Activated CD8-positive, alpha-beta T cell treated with anti-CD3 and anti-CD28 coated beads for 36 hours (primary cell): ENCODE data around the gene MRPL14. TPM values are rescaled to one million over a fixed set of nuclear protein-coding genes. Genes with fewer than 3 reads are reported as not detected.
A peak's percentile ranks its signal among the peaks of the same experiment; 100 is the strongest.

Source experiments
- ATAC-seq: fragments of 200-7000 bp; cut with Tn5 transposase; one replicate; pipeline ENCODE4 v1.10.0; 2021; ENCODE audit warnings: mild to moderate bottlenecking, moderate library complexity
- CTCF ChIA-PET: fragments of 350-600 bp; sonication (Branson Sonifier 250); formaldehyde crosslinking; loops from one replicate; lab custom pipeline; 2021; ENCODE audit warnings: antibody characterized with exemption; lab: Charles Lee
- POLR2A ChIA-PET: fragments of 350-600 bp; sonication (Branson Sonifier 250); formaldehyde crosslinking; loops from one replicate; lab custom pipeline; 2021; ENCODE audit warnings: antibody characterized with exemption; lab: Charles Lee
- DNase-seq: peaks from one replicate; pipeline ENCODE4 v3.0.0-alpha.2; 2020
- H3K27ac Mint-ChIP-seq: one replicate; pipeline ENCODE4 v1.8.0; 2021; ENCODE audit warnings: mild to moderate bottlenecking, mixed read lengths
- H3K27me3 Mint-ChIP-seq: one replicate; pipeline ENCODE4 v1.8.0; 2021; ENCODE audit warnings: mixed read lengths
- H3K36me3 Mint-ChIP-seq: one replicate; pipeline ENCODE4 v1.8.0; 2021; ENCODE audit warnings: low read depth, mixed read lengths
- H3K4me1 Mint-ChIP-seq: one replicate; pipeline ENCODE4 v1.8.0; 2021; ENCODE audit warnings: low read depth, mixed read lengths
- H3K4me3 Mint-ChIP-seq: one replicate; pipeline ENCODE4 v1.8.0; 2021; ENCODE audit warnings: mild to moderate bottlenecking, moderate library complexity, mixed read lengths
- H3K9me3 Mint-ChIP-seq: one replicate; pipeline ENCODE4 v1.8.0; 2021; ENCODE audit warnings: mixed read lengths
- intact Hi-C: fragments of 100-400 bp; cut with micrococcal nuclease; formaldehyde crosslinking; loops from one replicate; pipeline ENCODE4 v1.10.0; 2022
- total RNA-seq, 2 experiments: library from RNA; stranded (reverse); gene quantifications; one replicate each; pipeline ENCODE4 v1.2.3, GENCODE V29; 2021
- TF ChIP-seq, protein P1 (sequence below): fragments of 200-600 bp; IDR thresholded peaks from one replicate; pipeline ENCODE4 v1.8.0; 2022; ENCODE audit warnings: antibody characterized with exemption, mild to moderate bottlenecking

MRPL14 gene
- total RNA-seq, 2 experiments from 2014 or later = 42.8 to 44.3 TPM

- intact Hi-C loops = no loop called here
- ATAC-seq = peak; percentile 73
- CTCF ChIA-PET = interaction anchor here (1.1 to 6.2 kb wide), 13 partner anchors 12 to 496 kb away, joined by 3 to 81 read pairs (median 7); partner anchors contain the start of gene VEGFA
Observed at GRCh38 chr6:44072959-44073611, 54.2 kb downstream of the MRPL14 start.

GRCh38 chr6:44072452-44072958 lies 54.7 kb downstream of the MRPL14 start:
- POLR2A ChIA-PET = interaction anchor here (1.1 to 1.8 kb wide), 3 partner anchors 302 to 348 kb away, joined by 3 to 13 read pairs (median 5); partner anchors contain the start of gene VEGFA

More at GRCh38 chr6:44072959-44073611, 54.2 kb downstream of the MRPL14 start:
- Mint-ChIP-seq H3K4me3 (peak overlapping the region; percentile 98), H3K4me1 (peaks cover 25% of the 10 kb centered on the region), H3K27me3 (peaks cover 12% of the 10 kb centered on the region), H3K36me3 (peaks cover 3% of the 10 kb centered on the region), H3K9me3 (no peaks in the 10 kb centered on the region), H3K27ac (peak overlapping the region; percentile 90)
- POLR2A ChIA-PET = interaction anchor here (1.6 to 1.8 kb wide), 2 partner anchors 303 to 349 kb away, joined by 5 to 13 read pairs; partner anchors contain the start of gene VEGFA
- TF ChIP-seq, protein P1, sequence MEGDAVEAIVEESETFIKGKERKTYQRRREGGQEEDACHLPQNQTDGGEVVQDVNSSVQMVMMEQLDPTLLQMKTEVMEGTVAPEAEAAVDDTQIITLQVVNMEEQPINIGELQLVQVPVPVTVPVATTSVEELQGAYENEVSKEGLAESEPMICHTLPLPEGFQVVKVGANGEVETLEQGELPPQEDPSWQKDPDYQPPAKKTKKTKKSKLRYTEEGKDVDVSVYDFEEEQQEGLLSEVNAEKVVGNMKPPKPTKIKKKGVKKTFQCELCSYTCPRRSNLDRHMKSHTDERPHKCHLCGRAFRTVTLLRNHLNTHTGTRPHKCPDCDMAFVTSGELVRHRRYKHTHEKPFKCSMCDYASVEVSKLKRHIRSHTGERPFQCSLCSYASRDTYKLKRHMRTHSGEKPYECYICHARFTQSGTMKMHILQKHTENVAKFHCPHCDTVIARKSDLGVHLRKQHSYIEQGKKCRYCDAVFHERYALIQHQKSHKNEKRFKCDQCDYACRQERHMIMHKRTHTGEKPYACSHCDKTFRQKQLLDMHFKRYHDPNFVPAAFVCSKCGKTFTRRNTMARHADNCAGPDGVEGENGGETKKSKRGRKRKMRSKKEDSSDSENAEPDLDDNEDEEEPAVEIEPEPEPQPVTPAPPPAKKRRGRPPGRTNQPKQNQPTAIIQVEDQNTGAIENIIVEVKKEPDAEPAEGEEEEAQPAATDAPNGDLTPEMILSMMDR = no peak
- peak; percentile 94 for DNase-seq

GRCh38 chr6:44071670-44072451 lies 55.4 kb downstream of the MRPL14 start:
- H3K27ac Mint-ChIP-seq = peak overlapping the region; percentile 52
- H3K4me1 Mint-ChIP-seq = peaks cover 25% of the 10 kb centered on the region
- CTCF ChIA-PET = interaction anchor here (1.0 to 6.2 kb wide), 9 partner anchors 11 to 405 kb away, joined by 3 to 81 read pairs (median 4); partner anchors contain the start of gene VEGFA
- intact Hi-C loops = no loop called here
- H3K27me3 Mint-ChIP-seq = peaks cover 8% of the 10 kb centered on the region
- peak overlapping the region; percentile 98 for H3K4me3 Mint-ChIP-seq
- peaks cover 3% of the 10 kb centered on the region for H3K36me3 Mint-ChIP-seq
- H3K9me3 Mint-ChIP-seq = no peaks in the 10 kb centered on the region
- POLR2A ChIA-PET = interaction anchor here (1.1 to 1.6 kb wide), 2 partner anchors 302 to 347 kb away, joined by 3 to 5 read pairs; partner anchors contain the start of gene VEGFA
- TF ChIP-seq, protein P1 = no peak
- no peak for ATAC-seq
- no peak for DNase-seq

More at GRCh38 chr6:44072452-44072958, 54.7 kb downstream of the MRPL14 start:
- Mint-ChIP-seq H3K9me3 (no peaks in the 10 kb centered on the region), H3K4me1 (peaks cover 25% of the 10 kb centered on the region), H3K27me3 (peaks cover 8% of the 10 kb centered on the region), H3K27ac (peak overlapping the region; percentile 84), H3K4me3 (peak overlapping the region; percentile 98), H3K36me3 (peaks cover 3% of the 10 kb centered on the region)
- TF ChIP-seq, protein P1 = no peak
- intact Hi-C loops = no loop called here
- CTCF ChIA-PET = interaction anchor here (1.0 to 6.2 kb wide), 9 partner anchors 11 to 406 kb away, joined by 3 to 81 read pairs (median 6); partner anchors contain the start of gene VEGFA
- no peak for ATAC-seq
- no peak for DNase-seq

DNA sequence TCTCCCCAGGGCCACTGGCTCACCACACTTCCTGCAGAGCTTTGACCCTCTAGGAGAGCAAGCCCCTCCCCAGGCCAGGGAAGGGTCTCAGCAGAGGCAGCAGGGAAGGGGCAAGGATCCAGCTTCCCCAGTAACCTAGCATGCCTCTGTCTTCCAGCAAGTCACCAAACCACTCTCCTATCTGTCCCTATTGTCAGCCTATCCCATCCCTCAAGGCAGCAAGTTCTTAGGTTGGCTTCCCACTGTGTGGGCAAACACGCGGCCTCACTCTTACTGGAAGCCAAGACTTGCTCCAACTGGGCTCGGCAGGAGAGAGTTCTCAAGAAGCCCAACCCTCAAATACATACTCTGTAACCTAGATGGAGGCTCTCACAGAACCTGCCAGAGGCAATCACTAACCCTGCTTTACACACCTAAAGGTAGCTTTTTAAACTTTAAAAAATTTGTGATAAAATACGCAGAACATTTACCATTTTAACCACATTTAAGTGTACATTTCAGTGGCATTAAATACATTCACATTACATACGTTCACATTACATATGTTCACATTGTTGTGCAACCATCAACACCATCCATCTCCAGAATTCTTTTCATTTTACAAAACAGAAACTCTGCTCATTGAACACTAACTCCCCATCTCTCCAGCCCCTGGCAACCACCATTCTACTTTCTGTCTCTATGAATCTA lies 58.5 kb downstream of the MRPL14 start:
- Mint-ChIP-seq H3K27ac (no peak overlapping the region), H3K4me3 (no peak overlapping the region), H3K27me3 (peaks cover 6% of the 10 kb centered on the region), H3K4me1 (peaks cover 17% of the 10 kb centered on the region), H3K36me3 (peaks cover 2% of the 10 kb centered on the region), H3K9me3 (no peaks in the 10 kb centered on the region)
- ATAC-seq (no peak), DNase-seq (no peak)
- ChIA-PET CTCF (interaction anchor here (0.9 kb wide), 1 partner anchor 344 kb away, joined by 3 read pairs; no protein-coding TSS in a partner anchor), POLR2A (no interaction called here)
- TF ChIP-seq, protein P1 = no peak
- intact Hi-C loops = no loop called here
